ENCODE data around the gene TAMALIN.

TAMALIN gene

GRCh38 chr12:52050116-52050757 is 43.5 kb downstream of the TAMALIN start:
- Histone ChIP-seq H3K79me2 (ENCODE audit: control insufficient read depth, insufficient read depth, low read length, unreplicated experiment) (no peaks in the 10 kb centered on the region), H2AFZ (ENCODE audit: low read length, unreplicated experiment) (peak overlapping the region; percentile 17), H3K27ac (ENCODE audit: low read depth, low read length) (peak overlapping the region; percentile 83)

GRCh38 chr12:52050758-52051541 is 44.2 kb downstream of the TAMALIN start, which contains the start of gene NR4A1:
Gene NR4A1, plus strand, starts transcription at chr12:52051442. Its CDS starts 2,887 bp downstream, at chr12:52054329.
- H2AFZ ChIP-seq (ENCODE audit: low read length, unreplicated experiment) = peak within 1 kb of the TSS; percentile 17
- peaks cover 13% of the 10 kb centered on the region for H3K4me1 ChIP-seq (ENCODE audit: control insufficient read depth, insufficient read depth, low read length, unreplicated experiment)
- peak within 1 kb of the TSS; percentile 83 for H3K27ac ChIP-seq (ENCODE audit: low read depth, low read length)
- no peaks in the 10 kb centered on the region for H3K79me2 ChIP-seq (ENCODE audit: control insufficient read depth, insufficient read depth, low read length, unreplicated experiment)
- no peaks in the 10 kb centered on the region for H3K36me3 ChIP-seq (ENCODE audit: insufficient read depth, low read length)
- H3K27me3 ChIP-seq (ENCODE audit: insufficient read depth, low read length) = no peaks in the 10 kb centered on the region
- H3K4me3 ChIP-seq (ENCODE audit: low read depth, low read length) = peak within 1 kb of the TSS; percentile 77

More at GRCh38 chr12:52050116-52050757, 43.5 kb downstream of the TAMALIN start:
- Histone ChIP-seq H3K4me1 (ENCODE audit: control insufficient read depth, insufficient read depth, low read length, unreplicated experiment) (peaks cover 19% of the 10 kb centered on the region), H3K27me3 (ENCODE audit: insufficient read depth, low read length) (no peaks in the 10 kb centered on the region), H3K36me3 (ENCODE audit: insufficient read depth, low read length) (no peaks in the 10 kb centered on the region), H3K4me3 (ENCODE audit: low read depth, low read length) (peak overlapping the region; percentile 77)

GRCh38 chr12:52052468-52053186 is 45.9 kb downstream of the TAMALIN start:
- Histone ChIP-seq H2AFZ (ENCODE audit: low read length, unreplicated experiment) (no peak overlapping the region), H3K27ac (ENCODE audit: low read depth, low read length) (0 out of 2 replicates have a peak overlapping the region, but pooled peaks have one; percentile 72), H3K36me3 (ENCODE audit: insufficient read depth, low read length) (no peaks in the 10 kb centered on the region), H3K27me3 (ENCODE audit: insufficient read depth, low read length) (no peaks in the 10 kb centered on the region), H3K79me2 (ENCODE audit: control insufficient read depth, insufficient read depth, low read length, unreplicated experiment) (no peaks in the 10 kb centered on the region), H3K4me3 (ENCODE audit: low read depth, low read length) (peak overlapping the region; percentile 77), H3K4me1 (ENCODE audit: control insufficient read depth, insufficient read depth, low read length, unreplicated experiment) (peaks cover 11% of the 10 kb centered on the region)

GRCh38 chr12:52053536-52054209 is 46.9 kb downstream of the TAMALIN start:
- no peak overlapping the region for H2AFZ ChIP-seq (ENCODE audit: low read length, unreplicated experiment)
- H3K79me2 ChIP-seq (ENCODE audit: control insufficient read depth, insufficient read depth, low read length, unreplicated experiment) = no peaks in the 10 kb centered on the region
- H3K4me1 ChIP-seq (ENCODE audit: control insufficient read depth, insufficient read depth, low read length, unreplicated experiment) = peaks cover 11% of the 10 kb centered on the region
- H3K4me3 ChIP-seq (ENCODE audit: low read depth, low read length) = no peak overlapping the region
- no peak overlapping the region for H3K27ac ChIP-seq (ENCODE audit: low read depth, low read length)
- H3K36me3 ChIP-seq (ENCODE audit: insufficient read depth, low read length) = no peaks in the 10 kb centered on the region
- H3K27me3 ChIP-seq (ENCODE audit: insufficient read depth, low read length) = no peaks in the 10 kb centered on the region

GRCh38 chr12:52054231-52054832 is 47.6 kb downstream of the TAMALIN start:
- Histone ChIP-seq H2AFZ (ENCODE audit: low read length, unreplicated experiment) (no peak overlapping the region), H3K4me1 (ENCODE audit: control insufficient read depth, insufficient read depth, low read length, unreplicated experiment) (peaks cover 11% of the 10 kb centered on the region), H3K36me3 (ENCODE audit: insufficient read depth, low read length) (no peaks in the 10 kb centered on the region), H3K4me3 (ENCODE audit: low read depth, low read length) (no peak overlapping the region), H3K27ac (ENCODE audit: low read depth, low read length) (no peak overlapping the region), H3K79me2 (ENCODE audit: control insufficient read depth, insufficient read depth, low read length, unreplicated experiment) (no peaks in the 10 kb centered on the region), H3K27me3 (ENCODE audit: insufficient read depth, low read length) (no peaks in the 10 kb centered on the region)

- Histone ChIP-seq H3K27me3 (ENCODE audit: insufficient read depth, low read length) (no peaks in the 10 kb centered on the region), H3K27ac (ENCODE audit: low read depth, low read length) (no peak overlapping the region), H3K4me3 (ENCODE audit: low read depth, low read length) (no peak overlapping the region), H3K79me2 (ENCODE audit: control insufficient read depth, insufficient read depth, low read length, unreplicated experiment) (no peaks in the 10 kb centered on the region), H2AFZ (ENCODE audit: low read length, unreplicated experiment) (no peak overlapping the region), H3K36me3 (ENCODE audit: insufficient read depth, low read length) (no peaks in the 10 kb centered on the region), H3K4me1 (ENCODE audit: control insufficient read depth, insufficient read depth, low read length, unreplicated experiment) (peaks cover 6% of the 10 kb centered on the region)
Measured at GRCh38 chr12:52054833-52055730, 48.3 kb downstream of the TAMALIN start.

GRCh38 chr12:52055731-52056711 is 49.3 kb downstream of the TAMALIN start:
- H3K36me3 ChIP-seq (ENCODE audit: insufficient read depth, low read length) = no peaks in the 10 kb centered on the region

GRCh38 chr12:52056801-52057637 is 50.3 kb downstream of the TAMALIN start:
- H3K27ac ChIP-seq (ENCODE audit: low read depth, low read length) = no peak overlapping the region
- H3K4me1 ChIP-seq (ENCODE audit: control insufficient read depth, insufficient read depth, low read length, unreplicated experiment) = no peaks in the 10 kb centered on the region
- H3K36me3 ChIP-seq (ENCODE audit: insufficient read depth, low read length) = no peaks in the 10 kb centered on the region
- no peaks in the 10 kb centered on the region for H3K79me2 ChIP-seq (ENCODE audit: control insufficient read depth, insufficient read depth, low read length, unreplicated experiment)
- no peak overlapping the region for H3K4me3 ChIP-seq (ENCODE audit: low read depth, low read length)
- no peaks in the 10 kb centered on the region for H3K27me3 ChIP-seq (ENCODE audit: insufficient read depth, low read length)
- H2AFZ ChIP-seq (ENCODE audit: low read length, unreplicated experiment) = no peak overlapping the region

More at GRCh38 chr12:52055731-52056711, 49.3 kb downstream of the TAMALIN start:
- Histone ChIP-seq H3K4me1 (ENCODE audit: control insufficient read depth, insufficient read depth, low read length, unreplicated experiment) (no peaks in the 10 kb centered on the region), H3K27ac (ENCODE audit: low read depth, low read length) (no peak overlapping the region), H2AFZ (ENCODE audit: low read length, unreplicated experiment) (no peak overlapping the region), H3K79me2 (ENCODE audit: control insufficient read depth, insufficient read depth, low read length, unreplicated experiment) (no peaks in the 10 kb centered on the region), H3K27me3 (ENCODE audit: insufficient read depth, low read length) (no peaks in the 10 kb centered on the region), H3K4me3 (ENCODE audit: low read depth, low read length) (no peak overlapping the region)
